HEK293 (cell line): ENCODE measurements around the gene ARHGEF37.

Experiments
- CTCF ChIA-PET: fragments of 350-600 bp; formaldehyde crosslinking; extraction: SDS; loops from one replicate; lab custom pipeline; 2021; ENCODE audit warnings: antibody characterized with exemption; lab: Yijun Ruan, JAX
- POLR2A ChIA-PET: fragments of 300-600 bp; formaldehyde crosslinking; extraction: SDS; loops from one replicate; lab custom pipeline; 2020; ENCODE audit warnings: antibody characterized with exemption, inconsistent platforms; lab: Yijun Ruan, JAX
- H3K27ac ChIP-seq: fragments of 200-500 bp; sonication (Bioruptor generic); 2 replicates; pipeline ENCODE4 v1.5.1; 2014; ENCODE audit warnings: low read depth, low read length, control low read depth, inconsistent platforms; ENCODE audit errors: extremely low read depth
- H3K36me3 ChIP-seq, 2 experiments: fragments of 200-500 bp in 1 of 2; sonication (Bioruptor generic) in 1 of 2; 1 replicate in 1 of 2; 2 replicates in 1 of 2; pipeline ENCODE4 v1.5.1; 2014 to 2017; ENCODE audit warnings: inconsistent platforms in 2 of 2, low read length in 2 of 2; ENCODE audit not compliant: control insufficient read depth in 2 of 2, insufficient read depth in 1 of 2
- H3K4me1 ChIP-seq: fragments of 200-500 bp; sonication (Bioruptor generic); 2 replicates; pipeline ENCODE4 v1.5.1; 2014; ENCODE audit warnings: mild to moderate bottlenecking, low read length, inconsistent platforms; ENCODE audit not compliant: control insufficient read depth, insufficient read depth
- H3K4me3 ChIP-seq: 2 replicates; pipeline ENCODE4 v1.5.1; 2011; ENCODE audit warnings: low read depth, mild to moderate bottlenecking, control low read depth, low read length, moderate library complexity
- H3K9me3 ChIP-seq: fragments of 200-500 bp; sonication (Bioruptor generic); 2 replicates; pipeline ENCODE4 v1.5.1; 2014; ENCODE audit warnings: low read depth, low read length, inconsistent platforms; ENCODE audit not compliant: control insufficient read depth, insufficient read depth
- HOXD13 ChIP-seq: sonication (generic); formaldehyde crosslinking; IDR thresholded peaks from 2 replicates; pipeline ENCODE4 v1.8.0; 2022; ENCODE audit warnings: missing genetic modification reagents, borderline replicate concordance
- PRDM1 ChIP-seq: fragments of 450-650 bp; formaldehyde crosslinking; IDR thresholded peaks from 2 replicates; pipeline ENCODE4; 2016; ENCODE audit warnings: missing biosample characterization, missing genetic modification characterization
- SCRT2 ChIP-seq: fragments of 450-650 bp; formaldehyde crosslinking; IDR thresholded peaks from 2 replicates; pipeline ENCODE4 v1.5.1; 2016; ENCODE audit warnings: missing biosample characterization, missing genetic modification characterization
- TRIM28 ChIP-seq: IDR thresholded peaks from 2 replicates; pipeline ENCODE4 v1.6.1; 2011; ENCODE audit warnings: low read length, control low read depth, borderline replicate concordance
- ZBTB21 ChIP-seq: fragments of 450-650 bp; formaldehyde crosslinking; IDR thresholded peaks from 2 replicates; pipeline ENCODE4 v1.5.1; 2017; ENCODE audit warnings: missing biosample characterization, missing genetic modification characterization
- ZBTB8A ChIP-seq: fragments of 450-650 bp; formaldehyde crosslinking; IDR thresholded peaks from 2 replicates; pipeline ENCODE4 v1.5.1; 2016; ENCODE audit warnings: missing biosample characterization, missing genetic modification characterization
- ZNF133 ChIP-seq: fragments of 450-650 bp; formaldehyde crosslinking; IDR thresholded peaks from 2 replicates; pipeline ENCODE4 v1.5.1; 2016; ENCODE audit warnings: missing biosample characterization, missing genetic modification characterization
- ZNF350 ChIP-seq: fragments of 450-650 bp; formaldehyde crosslinking; IDR thresholded peaks from 2 replicates; pipeline ENCODE4 v1.5.0; 2017; ENCODE audit warnings: missing biosample characterization, mild to moderate bottlenecking, missing genetic modification characterization
- ZNF514 ChIP-seq: fragments of 450-650 bp; formaldehyde crosslinking; IDR thresholded peaks from 2 replicates; pipeline ENCODE4 v1.5.1; 2016; ENCODE audit warnings: missing biosample characterization, missing genetic modification characterization
- ZNF76 ChIP-seq: fragments of 450-650 bp; formaldehyde crosslinking; IDR thresholded peaks from 2 replicates; pipeline ENCODE4; 2016; ENCODE audit warnings: low read depth, missing biosample characterization, missing genetic modification characterization, borderline replicate concordance
- TF ChIP-seq, protein P1 (sequence below): fragments of 450-650 bp; formaldehyde crosslinking; IDR thresholded peaks from 2 replicates; pipeline ENCODE4 v1.5.1; 2017; ENCODE audit warnings: missing biosample characterization, missing genetic modification characterization
- TF ChIP-seq, protein P2 (sequence below): fragments of 450-650 bp; formaldehyde crosslinking; IDR thresholded peaks from 2 replicates; pipeline ENCODE4 v1.5.1; 2016; ENCODE audit warnings: missing biosample characterization, missing genetic modification characterization, low read depth
- TF ChIP-seq, protein P3 (sequence below): IDR thresholded peaks from 2 replicates; pipeline ENCODE4 v1.6.1; 2011; ENCODE audit warnings: mild to moderate bottlenecking, low read depth, low read length, borderline replicate concordance

ARHGEF37 gene

GRCh38 chr5:149675610-149676201 is 94.4 kb downstream of the ARHGEF37 start (continued):
- TF ChIP-seq, protein P1, sequence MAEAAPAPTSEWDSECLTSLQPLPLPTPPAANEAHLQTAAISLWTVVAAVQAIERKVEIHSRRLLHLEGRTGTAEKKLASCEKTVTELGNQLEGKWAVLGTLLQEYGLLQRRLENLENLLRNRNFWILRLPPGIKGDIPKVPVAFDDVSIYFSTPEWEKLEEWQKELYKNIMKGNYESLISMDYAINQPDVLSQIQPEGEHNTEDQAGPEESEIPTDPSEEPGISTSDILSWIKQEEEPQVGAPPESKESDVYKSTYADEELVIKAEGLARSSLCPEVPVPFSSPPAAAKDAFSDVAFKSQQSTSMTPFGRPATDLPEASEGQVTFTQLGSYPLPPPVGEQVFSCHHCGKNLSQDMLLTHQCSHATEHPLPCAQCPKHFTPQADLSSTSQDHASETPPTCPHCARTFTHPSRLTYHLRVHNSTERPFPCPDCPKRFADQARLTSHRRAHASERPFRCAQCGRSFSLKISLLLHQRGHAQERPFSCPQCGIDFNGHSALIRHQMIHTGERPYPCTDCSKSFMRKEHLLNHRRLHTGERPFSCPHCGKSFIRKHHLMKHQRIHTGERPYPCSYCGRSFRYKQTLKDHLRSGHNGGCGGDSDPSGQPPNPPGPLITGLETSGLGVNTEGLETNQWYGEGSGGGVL (tag by site-specific recombination), result no peak
- TF ChIP-seq, all 188 proteins: peak for 5

DNA sequence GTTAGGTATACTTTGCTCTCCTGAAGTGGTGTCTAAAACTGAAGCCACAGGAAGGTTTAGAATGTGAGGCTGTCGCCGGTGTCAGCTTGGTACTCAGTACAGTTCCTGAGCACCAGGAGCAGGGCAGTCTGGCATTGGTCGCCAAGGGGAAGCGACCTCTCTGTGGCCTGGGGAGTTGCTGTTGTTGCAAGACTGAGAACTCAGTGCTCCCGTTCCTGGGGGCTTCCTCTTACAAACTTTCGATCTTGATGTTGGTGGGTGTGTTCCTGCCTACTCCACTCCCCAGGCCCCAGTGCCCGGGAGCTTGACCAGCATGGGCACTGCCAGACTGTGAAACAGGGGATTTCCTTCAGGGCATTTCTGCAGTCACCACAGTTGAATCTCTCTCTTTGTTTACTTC is 96.4 kb downstream of the ARHGEF37 start:
- no peaks in the 10 kb centered on the region for H3K36me3 ChIP-seq
- H3K9me3 ChIP-seq, result no peaks in the 10 kb centered on the region
- CTCF ChIA-PET, result interaction anchor here (1.1 to 2.7 kb wide), 3 partner anchors 10 to 175 kb away, joined by 3 to 16 read pairs (median 14); no protein-coding TSS in a partner anchor
- no peak overlapping the region for H3K27ac ChIP-seq
- H3K4me1 ChIP-seq, result peaks cover 5% of the 10 kb centered on the region; the same call in 1 of the 2 replicates
- TF ChIP-seq HOXD13 (CRISPR knock-in tag) (no peak), ZNF350 (tag by site-specific recombination) (no peak), ZBTB8A (tag by site-specific recombination) (no peak)
- TF ChIP-seq, protein P2, sequence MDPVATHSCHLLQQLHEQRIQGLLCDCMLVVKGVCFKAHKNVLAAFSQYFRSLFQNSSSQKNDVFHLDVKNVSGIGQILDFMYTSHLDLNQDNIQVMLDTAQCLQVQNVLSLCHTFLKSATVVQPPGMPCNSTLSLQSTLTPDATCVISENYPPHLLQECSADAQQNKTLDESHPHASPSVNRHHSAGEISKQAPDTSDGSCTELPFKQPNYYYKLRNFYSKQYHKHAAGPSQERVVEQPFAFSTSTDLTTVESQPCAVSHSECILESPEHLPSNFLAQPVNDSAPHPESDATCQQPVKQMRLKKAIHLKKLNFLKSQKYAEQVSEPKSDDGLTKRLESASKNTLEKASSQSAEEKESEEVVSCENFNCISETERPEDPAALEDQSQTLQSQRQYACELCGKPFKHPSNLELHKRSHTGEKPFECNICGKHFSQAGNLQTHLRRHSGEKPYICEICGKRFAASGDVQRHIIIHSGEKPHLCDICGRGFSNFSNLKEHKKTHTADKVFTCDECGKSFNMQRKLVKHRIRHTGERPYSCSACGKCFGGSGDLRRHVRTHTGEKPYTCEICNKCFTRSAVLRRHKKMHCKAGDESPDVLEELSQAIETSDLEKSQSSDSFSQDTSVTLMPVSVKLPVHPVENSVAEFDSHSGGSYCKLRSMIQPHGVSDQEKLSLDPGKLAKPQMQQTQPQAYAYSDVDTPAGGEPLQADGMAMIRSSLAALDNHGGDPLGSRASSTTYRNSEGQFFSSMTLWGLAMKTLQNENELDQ (tag by site-specific recombination), result no peak
- POLR2A ChIA-PET, result no interaction called here
- H3K4me3 ChIP-seq, result no peak overlapping the region

DNA sequence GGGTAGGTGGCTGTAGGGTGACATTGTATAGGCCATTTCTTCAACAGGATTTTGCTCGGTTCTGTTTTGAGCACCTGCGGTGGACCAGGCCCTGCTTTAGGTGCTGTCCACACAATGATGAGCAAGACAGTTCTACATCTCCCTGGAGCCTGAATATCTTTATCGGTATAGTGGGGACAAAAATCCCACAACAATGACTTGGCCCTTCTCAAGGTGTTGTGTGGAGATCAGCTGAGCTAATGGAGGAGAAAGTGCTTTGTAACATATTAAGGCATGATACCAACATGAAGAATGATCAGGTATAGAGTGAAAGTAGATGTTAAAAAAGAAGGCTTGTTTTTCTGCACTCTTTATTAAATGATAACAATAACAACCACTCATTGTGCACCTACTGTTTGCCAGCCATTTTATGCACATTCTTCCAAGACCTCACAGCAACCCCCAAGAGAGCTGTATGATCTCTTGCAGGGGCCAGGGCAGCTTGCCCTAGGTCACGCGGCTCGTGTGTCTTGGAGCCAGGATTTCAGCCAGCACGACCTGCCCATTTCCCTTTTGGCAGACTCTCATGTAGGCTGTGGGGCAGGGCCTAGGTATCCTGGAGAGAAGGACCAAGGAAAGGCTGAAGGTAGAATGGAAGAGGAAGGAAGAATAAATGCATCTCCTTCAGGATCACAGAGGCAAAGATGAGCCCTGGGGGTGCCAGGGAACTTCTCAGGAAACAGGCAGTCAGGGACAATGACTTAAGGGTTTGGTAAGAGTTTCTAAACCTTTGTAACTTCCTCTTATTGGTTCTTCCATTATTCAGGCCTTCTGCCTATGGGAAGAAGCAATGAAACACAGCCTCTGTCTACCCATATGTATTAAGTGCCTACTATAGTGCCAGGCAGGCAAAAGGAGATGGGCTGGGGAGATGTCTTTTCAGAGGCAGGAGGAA is 98.8 kb downstream of the ARHGEF37 start:
- Histone ChIP-seq H3K4me1 (peaks cover 5% of the 10 kb centered on the region; the same call in 1 of the 2 replicates), H3K4me3 (no peak overlapping the region), H3K9me3 (no peaks in the 10 kb centered on the region), H3K36me3 (no peaks in the 10 kb centered on the region), H3K27ac (no peak overlapping the region)
- TF ChIP-seq ZNF514 (tag by site-specific recombination), result no peak
- no peak for TF ChIP-seq PRDM1 (tag by site-specific recombination)
- TF ChIP-seq SCRT2 (tag by site-specific recombination), result no peak
- TF ChIP-seq ZBTB8A (tag by site-specific recombination), result no peak
- TF ChIP-seq ZNF133 (tag by site-specific recombination), result no peak
- no peak for TF ChIP-seq ZBTB21 (tag by site-specific recombination)
- no peak for TF ChIP-seq TRIM28
- TF ChIP-seq, protein P3, sequence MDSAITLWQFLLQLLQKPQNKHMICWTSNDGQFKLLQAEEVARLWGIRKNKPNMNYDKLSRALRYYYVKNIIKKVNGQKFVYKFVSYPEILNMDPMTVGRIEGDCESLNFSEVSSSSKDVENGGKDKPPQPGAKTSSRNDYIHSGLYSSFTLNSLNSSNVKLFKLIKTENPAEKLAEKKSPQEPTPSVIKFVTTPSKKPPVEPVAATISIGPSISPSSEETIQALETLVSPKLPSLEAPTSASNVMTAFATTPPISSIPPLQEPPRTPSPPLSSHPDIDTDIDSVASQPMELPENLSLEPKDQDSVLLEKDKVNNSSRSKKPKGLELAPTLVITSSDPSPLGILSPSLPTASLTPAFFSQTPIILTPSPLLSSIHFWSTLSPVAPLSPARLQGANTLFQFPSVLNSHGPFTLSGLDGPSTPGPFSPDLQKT, result no peak
- TF ChIP-seq ZNF76 (tag by site-specific recombination), result no peak
- ChIA-PET CTCF (interaction anchor here (2.7 kb wide), 1 partner anchor 12 kb away, joined by 16 read pairs; no protein-coding TSS in a partner anchor), POLR2A (no interaction called here)
